ENCODE data around the gene HOMER2. TPM values are rescaled to one million over a fixed set of nuclear protein-coding genes. Genes with fewer than 3 reads are reported as not detected.

HOMER2 gene
- total and polyA plus RNA-seq, 2 of the 4 experiments (the other 2 are of a cell fraction): 0.54 to 0.79 TPM

DNA sequence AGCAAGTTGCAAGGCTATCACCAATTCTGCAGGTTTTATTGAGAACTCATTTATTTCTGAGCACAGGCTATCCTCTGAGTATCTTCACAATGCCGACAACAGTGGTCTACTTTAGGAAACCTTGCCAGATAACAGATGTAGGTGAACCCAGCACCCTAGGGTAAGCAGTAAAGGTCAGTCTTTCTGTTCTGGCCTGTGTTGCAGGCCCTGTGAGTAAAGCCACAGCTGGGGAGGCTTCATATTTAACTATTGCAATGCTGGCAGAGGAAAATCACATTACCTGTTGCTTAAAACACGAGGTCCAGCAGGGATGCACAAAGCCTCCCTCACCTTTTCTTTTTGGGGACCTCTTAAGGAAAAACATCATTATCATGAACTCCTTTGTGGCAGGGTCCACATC lies 87.6 kb downstream of the HOMER2 start:
- POLR2A ChIA-PET (ENCODE audit: unreplicated experiment): no interaction called here
- dilution Hi-C loops (cut with HindIII; ENCODE audit: low sequenced_read_pairs, unreplicated experiment) (no loop called here), in situ Hi-C loops (cut with MboI; ENCODE audit: low sequenced_read_pairs) (no loop called here), intact Hi-C loops (cut with micrococcal nuclease) (no loop called here)
- Histone ChIP-seq H3K4me1 (ENCODE audit: control insufficient read depth, insufficient read depth, low read length) (no peaks in the 10 kb centered on the region), H3K4ac (ENCODE audit: low read depth, low read length) (no peak overlapping the region), H3K36me3 (ENCODE audit: control insufficient read depth, insufficient read depth, low read length) (no peaks in the 10 kb centered on the region), H2BK15ac (ENCODE audit: low read depth, low read length) (no peak overlapping the region), H3K18ac (ENCODE audit: low read depth, low read length) (no peak overlapping the region), H3K56ac (ENCODE audit: extremely low read depth, insufficient read depth, low read length) (no peak overlapping the region), H3K4me3 (ENCODE audit: insufficient read depth, low read depth, low read length) (no peak overlapping the region), H3K9me3 (ENCODE audit: control insufficient read depth, insufficient read depth, low read length) (no peaks in the 10 kb centered on the region), H2AK9ac (replicated peaks; ENCODE audit: low read depth, low read length, poor library complexity) (no peak overlapping the region), H3K14ac (replicated peaks; ENCODE audit: low read depth, low read length) (no peak overlapping the region), H4K20me1 (ENCODE audit: insufficient read depth, low read length) (no peaks in the 10 kb centered on the region), H2AFZ (replicated peaks; ENCODE audit: low read length, poor library complexity) (no peak overlapping the region), H4K91ac (ENCODE audit: insufficient read depth, low read depth, low read length) (no peak overlapping the region), H2AK5ac (ENCODE audit: low read depth, low read length) (no peak overlapping the region), H4K8ac (ENCODE audit: low read depth in 2 of 2, low read length in 2 of 2) (no peak overlapping the region), H3K23ac (ENCODE audit: low read depth, low read length) (no peak overlapping the region), H3K4me2 (ENCODE audit: low read depth, low read length) (no peak overlapping the region), H4K5ac (ENCODE audit: low read depth, low read length) (no peak overlapping the region), H3K9me1 (ENCODE audit: insufficient read depth, low read length) (no peaks in the 10 kb centered on the region), H3K9ac (ENCODE audit: low read depth, low read length) (no peak overlapping the region), H2BK120ac (ENCODE audit: low read depth, low read length) (no peak overlapping the region), H2BK5ac (ENCODE audit: low read depth, low read length, poor library complexity, severe bottlenecking) (no peak overlapping the region), H2BK20ac (ENCODE audit: low read depth, low read length) (no peak overlapping the region), H3K79me1 (ENCODE audit: low read depth in 1 of 2, low read length in 2 of 2) (no peaks in the 10 kb centered on the region), H3K27me3 (ENCODE audit: control insufficient read depth, insufficient read depth, low read length) (peaks cover 7% of the 10 kb centered on the region), H3K27ac (ENCODE audit: insufficient read depth, low read length) (no peak overlapping the region)
- BruUV-seq (replicated peaks): no TSS peak
- TF ChIP-seq MAFK (IDR thresholded peaks at IDR 0.05; ENCODE audit: low read depth, low read length) (no peak), SMC3 (IDR thresholded peaks at IDR 0.05; ENCODE audit: low read depth, low read length) (no peak), CHD1 (IDR thresholded peaks at IDR 0.05; ENCODE audit: low read depth, low read length) (no peak), BHLHE40 (IDR thresholded peaks at IDR 0.05; ENCODE audit: low read depth, low read length) (no peak), RCOR1 (IDR thresholded peaks at IDR 0.05; ENCODE audit: insufficient replicate concordance, low read length) (no peak), POLR2A (IDR thresholded peaks at IDR 0.05; ENCODE audit: low read depth, low read length) (no peak), RFX5 (IDR thresholded peaks at IDR 0.05; ENCODE audit: low read depth, low read length) (no peak), RAD21 (IDR thresholded peaks at IDR 0.05; ENCODE audit: low read length) (no peak), NFE2L2 (IDR thresholded peaks at IDR 0.05; ENCODE audit: low read depth, low read length) (no peak), MAZ (IDR thresholded peaks at IDR 0.05; ENCODE audit: borderline replicate concordance, low read depth, low read length) (no peak), CEBPB (IDR thresholded peaks at IDR 0.05; ENCODE audit: low read depth, low read length) (no peak), FOS (IDR thresholded peaks at IDR 0.05; ENCODE audit: low read depth, low read length) (no peak)
- TF ChIP-seq, protein P1, sequence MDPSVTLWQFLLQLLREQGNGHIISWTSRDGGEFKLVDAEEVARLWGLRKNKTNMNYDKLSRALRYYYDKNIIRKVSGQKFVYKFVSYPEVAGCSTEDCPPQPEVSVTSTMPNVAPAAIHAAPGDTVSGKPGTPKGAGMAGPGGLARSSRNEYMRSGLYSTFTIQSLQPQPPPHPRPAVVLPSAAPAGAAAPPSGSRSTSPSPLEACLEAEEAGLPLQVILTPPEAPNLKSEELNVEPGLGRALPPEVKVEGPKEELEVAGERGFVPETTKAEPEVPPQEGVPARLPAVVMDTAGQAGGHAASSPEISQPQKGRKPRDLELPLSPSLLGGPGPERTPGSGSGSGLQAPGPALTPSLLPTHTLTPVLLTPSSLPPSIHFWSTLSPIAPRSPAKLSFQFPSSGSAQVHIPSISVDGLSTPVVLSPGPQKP (IDR thresholded peaks at IDR 0.05; ENCODE audit: borderline replicate concordance, low read depth, low read length): no peak
- TF ChIP-seq, protein P2, sequence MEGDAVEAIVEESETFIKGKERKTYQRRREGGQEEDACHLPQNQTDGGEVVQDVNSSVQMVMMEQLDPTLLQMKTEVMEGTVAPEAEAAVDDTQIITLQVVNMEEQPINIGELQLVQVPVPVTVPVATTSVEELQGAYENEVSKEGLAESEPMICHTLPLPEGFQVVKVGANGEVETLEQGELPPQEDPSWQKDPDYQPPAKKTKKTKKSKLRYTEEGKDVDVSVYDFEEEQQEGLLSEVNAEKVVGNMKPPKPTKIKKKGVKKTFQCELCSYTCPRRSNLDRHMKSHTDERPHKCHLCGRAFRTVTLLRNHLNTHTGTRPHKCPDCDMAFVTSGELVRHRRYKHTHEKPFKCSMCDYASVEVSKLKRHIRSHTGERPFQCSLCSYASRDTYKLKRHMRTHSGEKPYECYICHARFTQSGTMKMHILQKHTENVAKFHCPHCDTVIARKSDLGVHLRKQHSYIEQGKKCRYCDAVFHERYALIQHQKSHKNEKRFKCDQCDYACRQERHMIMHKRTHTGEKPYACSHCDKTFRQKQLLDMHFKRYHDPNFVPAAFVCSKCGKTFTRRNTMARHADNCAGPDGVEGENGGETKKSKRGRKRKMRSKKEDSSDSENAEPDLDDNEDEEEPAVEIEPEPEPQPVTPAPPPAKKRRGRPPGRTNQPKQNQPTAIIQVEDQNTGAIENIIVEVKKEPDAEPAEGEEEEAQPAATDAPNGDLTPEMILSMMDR (conservative IDR thresholded peaks at IDR 0.05; ENCODE audit: low read depth, low read length): no peak
- TF ChIP-seq, protein P3, sequence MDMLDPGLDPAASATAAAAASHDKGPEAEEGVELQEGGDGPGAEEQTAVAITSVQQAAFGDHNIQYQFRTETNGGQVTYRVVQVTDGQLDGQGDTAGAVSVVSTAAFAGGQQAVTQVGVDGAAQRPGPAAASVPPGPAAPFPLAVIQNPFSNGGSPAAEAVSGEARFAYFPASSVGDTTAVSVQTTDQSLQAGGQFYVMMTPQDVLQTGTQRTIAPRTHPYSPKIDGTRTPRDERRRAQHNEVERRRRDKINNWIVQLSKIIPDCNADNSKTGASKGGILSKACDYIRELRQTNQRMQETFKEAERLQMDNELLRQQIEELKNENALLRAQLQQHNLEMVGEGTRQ (IDR thresholded peaks at IDR 0.05; ENCODE audit: low read depth, low read length): no peak
- no peak for DNase-seq
- CTCF ChIA-PET: no interaction called here
- WGBS, 2 experiments (ENCODE audit: extremely low coverage in 2 of 2, insufficient read length in 1 of 2): 83% methylated on average over 1 of the region's 2 CpGs; no CpG with 5 or more reads in 1 of the 2 experiments
- no peak for ATAC-seq (ENCODE audit: low read depth)
